NCI-H1694 (cell line): ENCODE data around the gene SLC4A2.

Experiments
- DNase-seq: peaks from one replicate; lab custom pipeline; 2025; lab: John Stamatoyannopoulos, UW

The SLC4A2 gene

DNA sequence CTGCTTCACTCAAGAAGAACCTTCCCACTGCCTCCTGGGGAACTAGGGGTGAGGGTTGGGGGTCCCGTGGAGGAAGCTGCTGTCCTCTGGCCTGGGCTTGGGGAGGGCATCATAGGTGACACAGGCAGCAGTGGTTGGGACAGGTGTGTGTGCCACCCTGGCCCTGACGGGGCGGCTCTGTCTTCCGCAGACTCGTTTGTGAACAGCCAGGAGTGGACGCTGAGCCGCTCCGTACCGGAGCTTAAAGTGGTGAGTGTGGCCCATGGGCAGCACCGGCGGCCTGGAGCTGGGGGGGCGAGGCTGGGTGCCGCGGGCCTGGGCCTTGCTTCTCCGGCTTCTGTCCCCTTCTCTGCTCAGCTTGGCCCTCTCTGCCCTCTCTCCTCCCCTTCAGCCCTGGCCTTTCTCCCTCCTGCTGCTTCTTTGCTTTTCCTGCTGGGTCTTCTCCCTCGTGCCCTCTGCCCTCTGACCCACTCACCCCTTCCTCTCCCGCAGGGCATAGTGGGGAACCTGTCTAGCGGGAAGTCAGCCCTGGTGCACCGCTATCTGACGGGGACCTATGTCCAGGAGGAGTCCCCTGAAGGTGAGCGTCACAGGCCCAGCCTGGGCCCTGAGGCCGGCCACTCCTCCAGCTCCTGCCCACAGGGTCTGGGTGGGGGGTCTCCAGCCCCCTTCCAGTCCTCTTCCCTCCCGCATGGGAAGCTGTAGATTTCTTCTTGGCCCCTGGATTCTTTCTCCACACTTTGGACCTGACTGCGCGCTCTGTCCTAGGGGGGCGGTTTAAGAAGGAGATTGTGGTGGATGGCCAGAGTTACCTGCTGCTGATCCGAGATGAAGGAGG lies 57.4 kb downstream of the SLC4A2 start:
- no peak for DNase-seq

DNA sequence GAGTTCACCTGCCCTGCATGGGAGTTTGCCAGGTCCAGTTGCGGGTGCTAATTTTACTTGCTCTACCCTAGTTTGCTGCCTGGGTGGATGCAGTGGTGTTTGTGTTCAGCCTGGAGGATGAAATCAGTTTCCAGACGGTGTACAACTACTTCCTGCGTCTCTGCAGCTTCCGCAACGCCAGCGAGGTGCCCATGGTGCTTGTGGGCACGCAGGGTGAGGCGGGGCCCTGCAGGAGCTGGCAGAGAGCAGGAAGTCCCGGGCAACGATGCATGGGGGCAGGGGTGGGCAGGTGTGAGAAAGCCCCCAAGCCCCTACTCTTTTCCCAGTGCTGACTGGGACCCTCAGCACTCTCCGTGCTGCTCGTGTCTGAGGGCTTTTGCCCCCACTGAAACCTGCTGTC lies 58.2 kb downstream of the SLC4A2 start:
- no peak for DNase-seq

DNA sequence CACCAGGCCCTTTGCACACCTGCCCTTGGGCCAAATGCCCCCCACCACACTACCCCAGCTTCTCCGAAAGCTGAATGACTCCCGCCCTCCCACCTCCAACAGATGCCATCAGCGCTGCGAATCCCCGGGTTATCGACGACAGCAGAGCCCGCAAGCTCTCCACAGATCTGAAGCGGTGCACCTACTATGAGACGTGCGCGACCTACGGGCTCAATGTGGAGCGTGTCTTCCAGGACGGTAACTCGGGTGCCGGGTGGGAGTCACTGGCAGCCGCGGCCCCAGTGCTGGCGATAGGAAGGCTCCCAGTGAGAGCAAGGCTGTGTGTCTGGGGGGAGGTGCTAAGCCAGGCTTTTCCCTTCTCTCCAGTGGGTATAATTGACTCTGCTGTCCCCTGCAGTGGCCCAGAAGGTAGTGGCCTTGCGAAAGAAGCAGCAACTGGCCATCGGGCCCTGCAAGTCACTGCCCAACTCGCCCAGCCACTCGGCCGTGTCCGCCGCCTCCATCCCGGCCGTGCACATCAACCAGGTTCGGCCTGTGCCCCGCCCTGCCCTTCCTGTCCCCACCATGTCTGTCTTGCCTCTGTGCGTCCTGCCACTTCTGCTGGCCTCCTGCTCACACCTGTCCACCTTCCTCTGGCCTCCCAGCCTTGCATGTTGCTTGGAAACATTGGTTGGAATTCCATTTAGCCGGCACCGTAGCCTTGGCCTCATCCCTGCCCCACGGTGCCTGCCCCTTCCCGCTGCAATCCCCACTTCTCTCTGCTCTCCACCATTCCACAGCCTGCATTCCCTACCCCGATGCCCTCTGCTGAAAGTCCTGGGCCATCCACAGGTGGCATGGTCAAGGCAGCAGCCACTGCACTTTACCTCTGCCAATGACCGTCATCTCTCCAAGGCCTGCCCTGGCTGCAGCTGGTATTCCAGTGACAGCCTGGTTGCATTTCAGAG lies 59.0 kb downstream of the SLC4A2 start:
- no peak for DNase-seq

DNA sequence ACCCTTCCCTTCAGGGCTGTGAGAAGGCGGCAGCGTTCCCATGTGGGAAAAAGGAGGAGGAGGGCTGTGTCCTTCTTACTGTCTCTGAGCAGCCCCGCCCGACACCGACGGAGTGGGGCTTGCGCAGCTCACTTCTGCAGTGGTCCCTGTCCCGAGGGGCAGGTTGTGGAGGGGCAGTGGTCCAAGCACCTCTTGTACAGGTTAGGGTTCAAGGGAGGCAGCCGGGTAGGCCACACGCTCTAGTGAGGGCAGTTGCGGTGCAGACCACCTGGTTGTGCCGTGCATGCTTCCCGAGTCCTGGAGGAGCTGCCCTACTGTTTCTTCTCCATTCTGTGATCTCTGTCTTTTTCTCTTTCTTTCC lies 59.6 kb downstream of the SLC4A2 start:
- no peak for DNase-seq

DNA sequence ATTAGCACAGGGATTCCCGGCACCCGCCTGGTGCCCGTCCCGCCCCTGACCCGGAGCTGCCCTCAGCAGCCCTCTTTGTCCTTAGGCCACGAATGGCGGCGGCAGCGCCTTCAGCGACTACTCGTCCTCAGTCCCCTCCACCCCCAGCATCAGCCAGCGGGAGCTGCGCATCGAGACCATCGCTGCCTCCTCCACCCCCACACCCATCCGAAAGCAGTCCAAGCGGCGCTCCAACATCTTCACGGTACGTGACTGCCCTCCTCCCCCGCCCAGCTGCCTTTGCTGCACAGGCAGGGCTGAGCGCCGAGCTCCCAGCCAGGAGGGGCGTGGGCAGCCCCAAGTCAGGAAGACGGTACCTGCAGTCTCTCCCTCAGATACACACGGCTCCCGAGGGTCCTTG lies 60.5 kb downstream of the SLC4A2 start:
- DNase-seq, result no peak

DNA sequence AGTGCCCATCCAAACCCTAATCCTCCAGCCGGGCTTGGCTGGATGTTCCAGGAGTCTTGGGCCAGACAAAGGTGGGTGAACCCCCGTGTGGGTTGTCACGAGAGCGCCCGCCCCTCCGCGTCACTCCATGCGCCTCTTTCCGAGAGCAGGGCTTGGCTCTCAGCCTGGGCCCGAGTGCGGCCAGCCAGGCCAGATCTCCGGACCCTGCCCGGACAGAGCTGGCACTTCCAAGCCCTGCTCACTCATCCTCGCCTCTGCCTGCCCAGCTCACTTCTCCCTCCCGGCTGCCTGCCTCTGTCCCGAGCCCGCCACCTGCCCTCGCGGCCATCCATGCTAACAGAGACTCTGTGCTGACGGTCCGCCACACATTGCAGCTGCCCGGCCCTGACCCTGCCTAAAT lies 61.5 kb downstream of the SLC4A2 start:
- DNase-seq, result no peak

DNA sequence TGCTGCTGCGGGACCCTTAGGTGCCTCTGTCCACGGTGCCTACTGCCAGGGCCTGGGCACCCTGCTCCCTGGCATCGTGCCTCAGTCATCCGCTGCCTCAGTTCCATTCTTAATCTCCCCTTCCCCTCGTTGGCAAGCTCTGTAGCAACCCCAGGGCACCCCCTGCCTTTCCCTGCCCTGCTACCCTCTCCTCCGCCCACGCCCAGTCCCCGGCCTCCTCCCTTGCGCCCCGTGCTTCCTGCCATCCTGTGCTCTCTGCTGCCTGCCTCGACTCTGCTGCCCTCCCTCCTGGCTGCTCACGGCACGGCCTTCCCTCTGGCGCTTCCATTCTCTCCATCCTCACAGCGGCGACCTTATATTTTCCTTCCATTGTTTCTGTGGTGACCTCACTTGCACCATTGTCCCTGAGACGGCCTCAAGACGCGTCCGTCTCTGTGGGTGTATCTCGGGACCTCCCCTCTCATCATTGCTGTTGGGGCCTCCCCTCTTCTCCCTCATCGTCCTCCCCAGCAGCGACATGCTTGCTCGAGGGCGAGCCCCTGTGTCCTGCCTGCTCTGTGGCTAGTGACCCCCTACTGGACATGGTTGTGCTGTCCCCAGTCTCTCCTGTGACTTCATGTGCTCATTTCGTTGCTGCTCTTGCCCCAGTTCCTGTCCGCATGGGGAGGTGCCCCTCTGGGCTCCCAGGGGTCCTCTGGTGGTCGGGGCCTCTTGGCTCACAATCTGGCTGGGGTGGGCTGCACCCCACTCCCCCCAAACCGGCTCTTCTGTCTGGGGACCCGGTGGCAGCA lies 62.2 kb downstream of the SLC4A2 start:
- DNase-seq, result no peak

DNA sequence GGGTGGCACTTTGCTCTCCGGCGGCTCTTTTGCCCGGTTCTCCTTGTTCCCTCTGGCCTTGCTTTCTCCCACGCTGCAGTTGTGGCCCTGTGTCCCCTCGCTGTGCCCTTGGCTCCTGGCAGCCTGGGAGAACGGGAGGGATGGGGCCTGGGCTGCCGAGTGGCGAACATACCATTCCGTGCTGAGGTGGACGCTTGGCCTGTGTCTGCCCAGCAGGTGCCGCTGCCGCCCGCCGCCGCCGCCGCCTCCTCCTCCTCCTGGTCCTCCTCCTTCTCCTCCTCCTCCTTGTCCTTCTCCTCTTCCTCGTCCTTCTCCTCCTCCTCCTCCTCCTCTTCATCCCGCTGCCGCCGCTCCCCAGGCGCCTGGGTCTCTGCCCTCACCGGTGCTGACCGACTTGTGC lies 62.9 kb downstream of the SLC4A2 start:
- no peak for DNase-seq

DNA sequence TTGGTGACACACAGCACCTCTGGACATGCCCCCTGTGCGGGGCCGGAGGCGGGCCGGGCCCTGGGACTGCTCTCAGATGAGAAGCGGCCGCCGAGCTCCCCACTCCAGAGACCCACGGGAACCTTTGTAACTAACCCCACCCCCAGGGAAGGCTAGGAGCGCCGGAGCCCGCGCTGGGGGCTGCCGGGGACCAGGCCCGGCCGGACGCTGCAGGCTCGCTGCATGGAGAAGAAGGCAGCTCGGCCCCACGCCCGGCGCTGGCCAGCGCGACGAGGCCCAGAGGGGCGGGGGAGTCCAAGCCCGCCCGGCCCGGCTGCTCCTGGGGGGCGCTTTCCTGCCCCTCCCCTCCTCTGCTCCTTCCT lies 63.4 kb downstream of the SLC4A2 start:
- no peak for DNase-seq

DNA sequence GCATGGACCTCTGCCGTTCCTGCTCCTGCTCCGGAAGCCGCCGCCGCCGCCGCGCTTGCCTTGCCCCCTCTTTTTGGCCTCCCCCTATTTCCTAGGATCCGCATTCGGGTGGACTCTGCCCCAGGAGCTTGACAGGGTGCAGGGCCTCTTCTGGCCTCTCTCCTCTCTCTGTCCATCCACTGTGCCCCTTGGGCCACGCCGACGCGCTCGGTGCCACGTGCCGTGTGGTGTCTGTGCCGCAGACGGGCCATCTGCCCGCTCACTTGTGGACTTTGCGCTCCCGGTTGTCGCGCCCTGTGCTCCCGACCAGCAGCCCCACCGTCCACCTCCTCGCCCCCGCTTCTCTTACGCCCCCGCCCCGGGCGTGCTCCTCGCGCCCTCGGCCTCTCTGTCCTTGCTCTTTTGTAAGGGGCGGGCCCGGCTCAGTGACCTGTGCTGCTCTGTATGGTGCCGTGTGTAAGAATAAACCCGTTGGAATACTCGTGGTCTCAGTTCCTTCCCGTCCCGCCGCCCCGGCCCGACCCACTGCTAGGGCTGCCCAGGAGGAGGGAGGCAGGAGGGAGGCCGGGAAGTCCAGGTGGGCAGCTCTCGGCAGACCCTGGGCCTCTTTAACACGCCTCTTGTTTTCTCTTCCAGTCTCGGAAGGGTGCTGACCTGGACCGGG lies 63.9 kb downstream of the SLC4A2 start:
- DNase-seq, result no peak

DNA sequence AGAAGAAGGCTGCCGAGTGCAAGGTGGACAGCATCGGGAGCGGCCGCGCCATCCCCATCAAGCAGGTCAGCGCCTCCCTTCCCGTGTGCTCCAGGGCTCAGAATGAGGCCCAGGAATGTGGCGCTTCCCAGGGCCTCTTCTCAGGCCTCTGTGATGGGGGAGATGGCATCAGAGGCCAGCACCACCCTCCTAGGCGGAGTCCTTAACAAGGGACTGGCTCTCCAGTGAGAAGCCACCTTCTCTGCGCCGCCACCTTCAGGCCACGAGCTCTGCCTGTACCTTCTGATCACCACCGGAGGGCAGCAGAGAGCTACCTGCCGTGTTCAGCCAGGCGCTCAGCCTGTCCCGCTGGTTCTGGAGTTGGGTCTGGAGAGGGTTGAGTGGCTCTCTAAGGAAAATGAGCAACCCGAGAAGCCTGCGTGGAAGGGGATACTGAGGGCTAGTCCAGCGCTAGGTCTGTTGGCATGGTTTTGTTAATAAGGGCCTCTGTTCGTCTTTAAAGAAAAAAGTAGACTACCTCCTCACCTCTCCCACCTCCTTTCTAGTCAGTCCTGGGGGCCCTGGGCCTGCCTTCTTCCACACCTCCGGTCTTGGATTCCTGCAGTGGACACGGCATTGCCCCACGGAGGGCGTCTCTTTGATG lies 64.6 kb downstream of the SLC4A2 start:
- peak; percentile 82 for DNase-seq

DNA sequence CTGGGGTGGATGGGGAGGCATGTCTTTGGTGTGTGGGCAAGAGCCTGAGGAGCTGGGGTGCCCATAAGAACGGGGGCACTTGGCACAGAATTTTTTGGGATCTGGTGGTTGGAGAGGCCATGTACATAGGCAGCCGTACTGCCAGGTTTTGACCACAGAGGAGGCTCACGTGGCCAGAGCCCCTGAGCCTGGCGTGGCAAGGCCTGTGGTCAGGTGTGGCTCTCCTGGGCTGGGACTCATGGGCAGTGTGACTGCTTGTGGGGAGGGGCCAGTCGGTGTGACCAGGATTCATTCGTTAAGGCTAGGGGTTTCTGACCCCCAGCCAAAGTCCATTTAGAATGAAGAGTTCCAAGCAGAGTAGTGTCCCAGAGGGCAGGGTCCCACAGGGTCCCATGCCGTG lies 65.1 kb downstream of the SLC4A2 start:
- DNase-seq, result no peak

DNA sequence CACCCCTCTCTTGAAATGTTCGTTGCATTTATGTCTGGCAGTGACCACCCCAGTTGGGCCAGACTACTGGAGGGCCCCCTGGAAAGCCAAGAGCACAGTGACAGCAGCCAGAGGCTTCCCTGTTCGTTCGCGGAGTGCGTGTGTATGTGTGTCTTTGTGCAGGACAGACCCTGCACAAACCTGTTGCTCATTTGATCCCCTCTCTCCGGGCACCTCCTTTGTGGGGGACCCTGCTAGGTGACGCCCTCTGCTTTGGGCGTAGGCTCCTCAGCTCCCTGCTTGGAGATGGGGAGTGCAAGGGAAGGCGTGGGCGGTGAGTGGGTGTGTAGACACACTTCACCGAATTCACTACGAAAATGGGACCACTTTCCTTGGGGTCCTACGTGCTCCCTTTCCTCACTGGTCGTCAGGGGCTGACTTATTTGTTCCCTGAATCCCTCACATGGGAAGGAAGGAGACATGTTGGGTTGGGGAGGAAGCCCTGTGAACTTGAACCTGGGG lies 65.6 kb downstream of the SLC4A2 start:
- no peak for DNase-seq

DNA sequence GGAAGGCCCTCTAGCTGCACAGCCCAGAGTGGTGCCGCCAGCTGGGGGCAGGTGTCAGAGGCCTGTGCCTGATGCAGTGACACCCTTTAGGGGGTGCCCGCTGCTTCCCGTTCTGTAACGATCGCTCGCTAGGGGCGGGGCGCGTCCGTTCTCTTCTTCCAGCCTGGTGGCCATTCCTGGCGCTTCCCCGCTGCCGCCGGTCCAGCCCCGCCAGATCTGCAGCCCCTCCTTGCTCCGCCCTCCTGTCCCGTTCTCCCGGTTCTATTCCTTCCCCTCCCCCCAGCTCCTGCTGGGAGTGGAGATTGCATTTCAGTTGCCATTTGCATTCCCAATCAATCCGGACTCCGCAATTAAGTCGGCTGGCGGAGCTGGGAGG lies 66.1 kb downstream of the SLC4A2 start:
- no peak for DNase-seq

DNA sequence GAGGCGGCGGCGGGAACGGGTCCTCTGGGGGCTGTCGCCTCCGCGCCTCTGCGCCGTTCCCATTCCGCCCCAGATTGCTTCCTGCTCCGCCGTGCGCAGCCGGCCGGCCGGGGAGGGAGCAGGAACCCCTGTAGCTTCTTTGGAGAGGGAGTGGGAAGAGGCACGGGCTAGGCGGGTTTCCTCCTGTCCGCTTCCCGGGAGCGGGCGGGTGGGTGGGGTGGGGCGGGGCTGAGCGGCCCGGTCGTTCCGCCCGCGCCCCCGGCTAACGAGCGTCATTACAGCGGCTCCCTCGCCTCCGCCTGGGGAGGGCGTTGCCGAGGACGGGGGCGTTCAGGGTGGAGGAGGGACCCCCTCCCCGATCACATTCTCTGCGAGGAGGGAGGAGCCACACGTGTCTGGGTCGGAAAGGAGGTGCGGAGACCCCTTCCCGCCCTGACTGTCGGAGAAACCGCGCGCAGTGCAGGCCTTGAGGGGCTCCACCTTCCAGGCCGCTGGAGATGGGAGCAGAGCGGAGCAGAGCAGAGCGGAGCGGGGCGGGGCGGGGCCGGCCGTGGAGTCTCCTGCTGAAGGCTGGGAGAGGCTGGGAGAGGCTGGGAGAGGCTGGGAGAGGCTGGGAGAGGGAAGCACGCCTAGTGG lies 66.6 kb downstream of the SLC4A2 start:
- DNase-seq, result no peak
